Pancreas (tissue), 10 donors: ENCODE results near the gene SIGLEC14. TPM values are rescaled to one million over a fixed set of nuclear protein-coding genes. Genes with fewer than 3 reads are reported as not detected.

Experiments
- ATAC-seq, 4 donors: fragments of 200-7000 bp; cut with Tn5 transposase; one replicate each; pipeline versions ENCODE4 v1.8.0 to v1.9.1; 2020; ENCODE audit warnings: mild to moderate bottlenecking in 4 of 4, moderate library complexity in 4 of 4
- DNase-seq, 6 donors: peaks; one replicate each; pipeline ENCODE4 v3.0.0-alpha.2; 2020
- FAIRE-seq: peaks from 2 replicates; lab custom pipeline; 2012; peaks lifted over from hg19 to GRCh38; lab: Jason Lieb, UNC
- H3K27ac ChIP-seq, 4 donors: fragments of 200-600 bp; sonication (generic); 1 replicate in 3 of 4; 2 replicates in 1 of 4; pipeline versions ENCODE4 v1.5.0 to v1.8.0; 2020
- H3K27me3 ChIP-seq, 4 donors: fragments of 200-600 bp; one replicate each; pipeline ENCODE4 v1.8.0; 2021
- H3K36me3 ChIP-seq, 3 donors: fragments of 200-600 bp; sonication (generic) in 1 of 3; one replicate each; pipeline versions ENCODE4 v1.5.0 to v1.8.0; 2020 to 2021
- H3K4me1 ChIP-seq, 3 donors: fragments of 200-600 bp; one replicate each; pipeline ENCODE4 v1.8.0; 2021
- H3K4me3 ChIP-seq, 4 donors: fragments of 200-600 bp; sonication (generic) in 2 of 4; one replicate each; pipeline versions ENCODE4 v1.5.0 to v1.8.0; 2020 to 2021
- H3K9me3 ChIP-seq, 4 donors: fragments of 200-600 bp; one replicate each; pipeline ENCODE4 v1.8.0; 2021
- WGBS, 2 donors: extraction: QIAGEN DNeasy Blood & Tissue Kit; methylation state at CpG; one replicate each; pipeline ENCODE4 v1.1.7; 2013; 5-methylcytosine and 5-hydroxymethylcytosine counted together
- intact Hi-C, 3 donors: fragments of 100-400 bp; cut with DNase I; formaldehyde crosslinking; loops; one replicate each; pipeline versions ENCODE4 v1.11.1 to v1.14.2; 2022
- polyA plus RNA-seq, 2 donors: library from polyadenylated mRNA; stranded (reverse); fragments of 200-250 nt; gene quantifications; one replicate each; pipeline ENCODE4 v1.2.3, GENCODE V29; 2013
- total RNA-seq, 6 donors: library from RNA; stranded (reverse); fragmentation: NEBNext Ultra II Directional in 4 of 6; extraction: Animal tissue kit (Norgen Biotek cat#: 25700) in 4 of 6; gene quantifications; one replicate each; pipeline versions ENCODE4 v1.2.1 to v1.2.4, GENCODE V29; 2021 to 2023
- TF ChIP-seq, protein P1 (sequence below), 4 donors: fragments of 200-600 bp; sonication (generic) in 3 of 4; IDR thresholded peaks; one replicate each; pipeline versions ENCODE4 v1.5.0 to v1.8.0; 2021; ENCODE audit warnings: antibody characterized with exemption in 4 of 4
- donor health status: healthy with polysubstance abuse.
- donor health status: DM: no; HTN: no; CAD: no; lungs with moderate emphysema.
- donor health status: DM: no; HTN: no; CAD: no.
- donor health status: control.
- donor health status: control.
- donor health status: Bipolar disorder and iron deficiency.
- donor health status: DM: yes; HTN: yes; CAD: no.
- donor health status: DM: no; HTN: no; CAD: no.
- donor health status: DM: no; HTN: no; CAD: no.
- donor health status: DM: yes; HTN: yes; CAD: no.

The SIGLEC14 gene
- total and polyA plus RNA-seq, 8 donors, result 0.12 to 5.0 (median 1.1) TPM; not detected in 1

DNA sequence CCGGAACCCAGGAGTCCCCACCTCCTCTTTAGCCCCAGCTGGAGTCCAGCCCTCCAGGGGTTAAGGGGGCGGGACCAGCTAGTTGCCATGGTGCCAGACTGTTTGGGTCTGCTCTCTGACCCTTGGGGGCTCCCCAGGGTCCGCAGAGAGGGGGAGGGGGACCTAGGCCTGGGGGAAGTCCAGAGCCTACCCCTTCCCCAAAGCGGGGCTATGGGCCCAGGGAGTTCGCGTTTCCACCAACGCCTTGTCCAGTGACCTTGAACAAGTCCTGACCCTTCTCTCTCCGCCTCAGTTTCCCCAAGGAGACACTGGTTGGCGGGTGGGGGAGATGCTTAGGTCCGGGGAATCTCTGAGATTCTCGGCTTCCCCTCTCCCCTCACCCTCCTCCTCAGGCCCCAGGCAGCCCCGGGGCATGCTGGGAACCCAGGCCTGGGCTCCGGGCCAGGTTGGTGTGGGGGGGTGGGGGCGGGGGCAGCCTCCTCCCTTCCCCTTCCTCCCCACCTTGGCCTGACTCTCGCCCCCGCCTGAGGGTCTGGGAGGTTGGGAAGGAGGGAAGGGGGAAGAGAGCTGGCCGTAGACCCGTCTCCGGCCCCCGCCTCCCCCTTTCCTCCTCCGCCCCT lies 43.9 kb upstream of the SIGLEC14 start:
- TF ChIP-seq, protein P1, sequence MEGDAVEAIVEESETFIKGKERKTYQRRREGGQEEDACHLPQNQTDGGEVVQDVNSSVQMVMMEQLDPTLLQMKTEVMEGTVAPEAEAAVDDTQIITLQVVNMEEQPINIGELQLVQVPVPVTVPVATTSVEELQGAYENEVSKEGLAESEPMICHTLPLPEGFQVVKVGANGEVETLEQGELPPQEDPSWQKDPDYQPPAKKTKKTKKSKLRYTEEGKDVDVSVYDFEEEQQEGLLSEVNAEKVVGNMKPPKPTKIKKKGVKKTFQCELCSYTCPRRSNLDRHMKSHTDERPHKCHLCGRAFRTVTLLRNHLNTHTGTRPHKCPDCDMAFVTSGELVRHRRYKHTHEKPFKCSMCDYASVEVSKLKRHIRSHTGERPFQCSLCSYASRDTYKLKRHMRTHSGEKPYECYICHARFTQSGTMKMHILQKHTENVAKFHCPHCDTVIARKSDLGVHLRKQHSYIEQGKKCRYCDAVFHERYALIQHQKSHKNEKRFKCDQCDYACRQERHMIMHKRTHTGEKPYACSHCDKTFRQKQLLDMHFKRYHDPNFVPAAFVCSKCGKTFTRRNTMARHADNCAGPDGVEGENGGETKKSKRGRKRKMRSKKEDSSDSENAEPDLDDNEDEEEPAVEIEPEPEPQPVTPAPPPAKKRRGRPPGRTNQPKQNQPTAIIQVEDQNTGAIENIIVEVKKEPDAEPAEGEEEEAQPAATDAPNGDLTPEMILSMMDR (IDR thresholded peaks at IDR 0.05), result no peak
- Histone ChIP-seq H3K4me1 (no peaks in the 10 kb centered on the region), H3K27me3 (no peaks in the 10 kb centered on the region), H3K27ac (peak overlapping the region; percentile 43 to 89 (median 75)), H3K9me3 (no peaks in the 10 kb centered on the region), H3K4me3 (peak overlapping the region; percentile 40 to 69 (median 58)), H3K36me3 (no peaks in the 10 kb centered on the region)
- intact Hi-C loops, result no loop called here
- FAIRE-seq, result no peak
- DNase-seq, result peak; percentile 49 to 81 (median 71)
- 5% methylated on average over 11 to 16 of the region's 21 CpGs for WGBS, 2 donors
- ATAC-seq, result peak; percentile 33 to 59 (median 54)

DNA sequence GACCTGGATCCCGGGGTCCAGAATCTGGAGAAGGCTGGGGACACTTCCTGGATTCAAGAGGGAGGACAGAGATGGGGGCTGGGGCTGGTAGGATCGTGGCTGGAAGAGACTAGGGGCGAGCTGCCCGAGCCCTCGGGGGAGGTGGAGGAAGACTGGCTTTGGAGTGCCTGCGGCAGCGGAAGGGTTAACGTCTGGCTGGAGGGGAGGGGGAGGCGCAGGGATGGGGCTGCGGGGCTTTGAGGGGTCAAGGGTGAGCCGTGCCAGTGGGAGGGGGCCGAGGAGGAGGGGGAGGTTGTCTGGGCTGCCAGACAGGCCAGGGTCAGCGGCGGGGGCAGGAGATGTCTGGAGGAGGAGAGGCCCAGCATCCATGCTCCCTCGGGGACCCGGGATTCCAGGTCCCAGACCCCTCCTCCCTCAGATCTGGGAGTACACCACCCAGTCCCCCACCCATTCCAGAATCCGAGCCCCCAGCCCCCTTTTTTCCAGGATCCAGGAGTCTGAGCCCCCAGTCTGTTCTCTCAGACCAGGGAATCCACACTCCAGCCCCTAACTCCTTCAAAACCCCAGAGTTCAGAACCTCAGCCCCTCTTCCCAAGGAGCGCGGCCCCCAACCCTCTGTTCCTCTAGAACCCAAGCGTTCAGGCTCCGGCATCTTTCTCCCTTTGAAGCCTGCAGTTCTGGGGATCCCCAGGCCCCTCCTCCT lies 43.3 kb upstream of the SIGLEC14 start:
- peak; percentile 6 to 12 (median 8) for ATAC-seq
- peak in 5 of 6 donors; percentile 43 to 83 (median 60) for DNase-seq

DNA sequence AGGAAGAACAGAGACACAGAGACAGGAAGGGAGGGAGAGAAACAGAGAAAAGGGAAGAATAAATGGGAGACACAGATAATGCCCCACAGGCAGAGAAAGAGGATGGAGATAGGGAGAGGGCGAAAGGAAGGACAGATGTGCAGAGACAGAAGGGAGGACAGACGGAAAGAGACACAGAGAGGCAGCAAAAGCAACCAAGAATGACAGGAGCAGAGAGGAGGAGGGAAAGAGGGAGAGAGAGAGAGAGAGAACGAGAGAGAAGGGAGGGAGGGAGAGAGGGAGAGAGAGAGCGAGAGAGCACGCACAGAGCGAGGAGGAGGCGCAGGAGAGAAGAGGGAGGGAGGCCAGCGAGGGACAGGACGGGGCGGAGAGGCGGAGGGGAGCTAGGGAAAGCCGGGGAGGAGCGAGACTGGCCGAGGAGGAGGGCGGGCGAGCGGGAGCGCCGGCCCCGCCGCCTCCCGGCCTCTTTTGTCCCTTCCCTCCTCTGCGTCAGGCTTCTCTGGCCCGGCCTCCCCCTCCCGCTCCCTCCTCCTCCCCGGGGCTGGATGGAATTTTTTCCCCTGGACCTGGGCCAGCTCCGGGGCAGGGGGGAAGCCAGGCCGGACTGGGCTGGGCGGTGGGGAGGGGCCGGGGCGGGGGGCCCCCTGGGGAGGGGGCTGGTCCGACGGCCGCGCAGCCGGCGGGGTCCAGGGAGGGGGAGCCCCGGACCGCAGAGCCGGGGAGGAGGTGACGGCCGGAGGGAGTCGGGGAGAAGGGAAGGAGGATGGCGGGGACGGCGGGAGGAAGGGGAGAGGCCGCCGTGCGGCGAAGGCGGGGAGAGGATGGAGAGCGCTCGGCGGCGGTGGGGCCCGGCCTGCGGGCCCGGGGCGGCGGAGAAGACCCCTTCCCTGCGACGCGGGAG lies 42.3 kb upstream of the SIGLEC14 start:
- intact Hi-C loops, result no loop called here
- peak overlapping the region; percentile 40 to 69 (median 58) for H3K4me3 ChIP-seq
- DNase-seq, result peak; percentile 86 to 93 (median 90)
- 0 to 2% methylated on average over 22 to 62 of the region's 63 CpGs for WGBS, 2 donors
- H3K36me3 ChIP-seq, result no peaks in the 10 kb centered on the region
- no peak for FAIRE-seq
- H3K4me1 ChIP-seq, result no peaks in the 10 kb centered on the region
- peak; percentile 87 to 92 (median 90) for ATAC-seq
- H3K9me3 ChIP-seq, result no peaks in the 10 kb centered on the region
- peak overlapping the region; percentile 63 to 89 (median 81) for H3K27ac ChIP-seq
- TF ChIP-seq, protein P1 (IDR thresholded peaks at IDR 0.05), result no peak
- no peaks in the 10 kb centered on the region for H3K27me3 ChIP-seq

More for the DNA sequence above, 43.3 kb upstream of the SIGLEC14 start:
- intact Hi-C loops, result no loop called here
- FAIRE-seq, result no peak
- H3K27me3 ChIP-seq, result no peaks in the 10 kb centered on the region
- 3 to 5% methylated on average over 18 to 21 of the region's 21 CpGs for WGBS, 2 donors
- TF ChIP-seq, protein P1 (IDR thresholded peaks at IDR 0.05), result no peak
- H3K9me3 ChIP-seq, result no peaks in the 10 kb centered on the region
- no peaks in the 10 kb centered on the region for H3K36me3 ChIP-seq
- H3K4me1 ChIP-seq, result no peaks in the 10 kb centered on the region
- H3K4me3 ChIP-seq, result peak overlapping the region; percentile 40 to 69 (median 58)
- H3K27ac ChIP-seq, result peak overlapping the region; percentile 63 to 89 (median 81)

DNA sequence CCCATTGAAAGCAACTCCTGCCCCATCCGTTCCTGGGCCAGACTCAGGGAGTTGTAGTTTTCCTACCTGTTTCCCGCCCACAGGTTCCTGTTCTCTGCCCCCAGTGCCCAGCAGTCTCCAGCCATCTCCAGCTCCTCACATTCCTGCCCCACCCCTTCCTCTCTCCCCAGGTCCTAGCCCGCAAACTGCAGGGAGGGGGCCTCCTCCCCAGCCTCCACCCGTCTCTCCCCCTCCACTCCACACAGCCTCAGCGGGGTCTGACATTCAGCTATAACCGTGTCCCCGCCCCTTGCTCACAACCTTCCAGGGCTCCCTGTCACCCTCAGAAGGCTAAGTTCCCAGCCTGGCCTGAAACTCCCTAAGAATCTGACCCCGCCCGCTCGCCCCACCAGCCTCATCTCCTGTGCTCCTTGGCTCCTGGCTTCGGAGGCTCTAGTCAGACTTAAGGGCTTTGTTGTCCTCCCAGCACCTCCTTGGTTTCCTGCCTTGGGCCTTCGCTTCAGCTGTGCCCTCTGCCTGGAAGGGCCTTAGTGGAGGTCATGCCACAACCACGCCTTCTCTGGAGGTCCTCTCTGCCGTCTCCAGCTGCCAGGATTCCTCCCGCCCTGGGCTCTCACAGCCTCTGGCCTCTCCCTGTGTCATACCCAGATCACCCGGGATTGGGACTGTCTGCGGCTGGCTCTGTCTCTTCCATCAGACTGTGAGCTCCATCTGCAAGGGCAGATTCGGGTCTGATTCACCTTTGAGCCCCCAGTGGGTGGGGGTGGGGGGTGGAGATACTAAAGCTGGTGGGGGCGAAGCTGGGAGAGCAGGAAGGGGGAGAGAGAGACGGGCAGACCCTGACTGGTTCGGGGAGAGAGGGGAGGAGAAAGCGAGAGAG lies 41.4 kb upstream of the SIGLEC14 start:
- FAIRE-seq, result no peak

More for the DNA sequence above, 41.4 kb upstream of the SIGLEC14 start:
- ATAC-seq (peak; percentile 7 to 40 (median 23)), DNase-seq (peak in 4 of 6 donors; percentile 25 to 57 (median 50))
- Histone ChIP-seq H3K36me3 (no peaks in the 10 kb centered on the region), H3K27me3 (no peaks in the 10 kb centered on the region), H3K9me3 (no peaks in the 10 kb centered on the region), H3K4me3 (peak overlapping the region in 3 of 4 donors; percentile 49 to 69 (median 67)), H3K4me1 (no peaks in the 10 kb centered on the region), H3K27ac (peak overlapping the region; percentile 22 to 89 (median 68))
- intact Hi-C loops, result no loop called here
- TF ChIP-seq, protein P1 (IDR thresholded peaks at IDR 0.05), result no peak
- whole genome bisulfite sequencing, 2 donors, result 19 to 23% methylated on average over 22 of the region's 22 CpGs
